Neural cell (in vitro differentiated cells): Measurements from ENCODE around the gene CA6.

Experiments
- CTCF ChIP-seq: fragments of 450-650 bp; IDR thresholded peaks from 2 replicates; pipeline ENCODE4 v1.5.1; 2014; ENCODE audit warnings: antibody characterized with exemption, mild to moderate bottlenecking, moderate library complexity; ENCODE audit not compliant: poor library complexity, severe bottlenecking
- EP300 ChIP-seq: fragments of 450-650 bp; conservative IDR thresholded peaks from 2 replicates; pipeline ENCODE4 v1.6.1; 2014; ENCODE audit warnings: antibody characterized with exemption, mild to moderate bottlenecking, moderate library complexity; ENCODE audit not compliant: poor library complexity, severe bottlenecking

GRCh38 chr1:8943498-8944405, 1.9 kb upstream of the CA6 start:
- TF ChIP-seq CTCF (no peak), EP300 (no peak)
